HUES64 (cell line): ENCODE measurements around the gene LEKR1.

Experiments
- H3K27ac ChIP-seq: 2 replicates; pipeline ENCODE4 v1.7.0; 2013; ENCODE audit warnings: low read depth, low read length, inconsistent platforms
- H3K27me3 ChIP-seq: 2 replicates; pipeline ENCODE4 v1.6.1; 2013; ENCODE audit warnings: mild to moderate bottlenecking, low read length; ENCODE audit not compliant: insufficient read depth
- H3K36me3 ChIP-seq: 2 replicates; pipeline ENCODE4 v1.6.1; 2013; ENCODE audit warnings: mild to moderate bottlenecking, low read length; ENCODE audit not compliant: insufficient read depth
- H3K4me1 ChIP-seq: 2 replicates; pipeline ENCODE4 v1.6.1; 2013; ENCODE audit warnings: mild to moderate bottlenecking, low read length, moderate library complexity; ENCODE audit not compliant: insufficient read depth
- H3K4me3 ChIP-seq: 2 replicates; pipeline ENCODE4 v1.5.1; 2013; ENCODE audit warnings: mild to moderate bottlenecking, low read length, moderate library complexity
- H3K9ac ChIP-seq: 2 replicates; pipeline ENCODE4 v1.6.1; 2013; ENCODE audit warnings: mild to moderate bottlenecking, low read depth, low read length
- H3K9me3 ChIP-seq: 2 replicates; pipeline ENCODE4 v1.6.1; 2013; ENCODE audit warnings: low read depth, low read length; ENCODE audit not compliant: insufficient read depth
- WGBS: fragments of 150-250, 120-280 bp; methylation state at CpG from one replicate; pipeline ENCODE4 v1.1.7; 2013; ENCODE audit warnings: missing lambda C conversion rate; 5-methylcytosine and 5-hydroxymethylcytosine counted together

The LEKR1 gene

GRCh38 chr3:157059661-157060060 lies 233.5 kb downstream of the LEKR1 start:
- Histone ChIP-seq H3K27ac (no peak overlapping the region), H3K9me3 (no peaks in the 10 kb centered on the region), H3K9ac (no peak overlapping the region), H3K27me3 (peaks cover 26% of the 10 kb centered on the region), H3K4me1 (peaks cover 11% of the 10 kb centered on the region), H3K36me3 (no peaks in the 10 kb centered on the region), H3K4me3 (no peak overlapping the region)

DNA sequence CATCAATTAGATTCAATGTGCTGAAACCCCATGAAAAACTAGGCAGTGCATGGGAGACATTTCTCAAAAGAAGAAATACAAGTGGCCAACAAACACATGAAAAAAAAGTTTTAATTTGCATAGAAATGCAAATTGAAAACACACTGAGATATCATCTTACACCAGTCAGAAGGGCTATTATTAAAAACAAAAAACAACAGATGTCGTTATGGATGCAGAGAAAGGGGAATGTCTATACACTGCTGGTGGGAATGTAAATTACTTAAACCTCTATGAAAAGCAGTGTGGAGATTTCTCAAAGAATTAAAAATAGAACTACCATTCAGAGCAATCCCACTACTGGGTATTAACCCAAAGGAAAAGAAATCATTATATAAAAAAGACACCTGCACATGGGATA lies 235.1 kb downstream of the LEKR1 start:
- 100% methylated on average over 1 of the region's 1 CpG for WGBS
- no peak overlapping the region for H3K27ac ChIP-seq
- no peak overlapping the region for H3K4me3 ChIP-seq
- H3K27me3 ChIP-seq: peaks cover 42% of the 10 kb centered on the region
- H3K36me3 ChIP-seq: no peaks in the 10 kb centered on the region
- H3K9ac ChIP-seq: no peak overlapping the region
- H3K9me3 ChIP-seq: no peaks in the 10 kb centered on the region
- H3K4me1 ChIP-seq: peaks cover 26% of the 10 kb centered on the region

DNA sequence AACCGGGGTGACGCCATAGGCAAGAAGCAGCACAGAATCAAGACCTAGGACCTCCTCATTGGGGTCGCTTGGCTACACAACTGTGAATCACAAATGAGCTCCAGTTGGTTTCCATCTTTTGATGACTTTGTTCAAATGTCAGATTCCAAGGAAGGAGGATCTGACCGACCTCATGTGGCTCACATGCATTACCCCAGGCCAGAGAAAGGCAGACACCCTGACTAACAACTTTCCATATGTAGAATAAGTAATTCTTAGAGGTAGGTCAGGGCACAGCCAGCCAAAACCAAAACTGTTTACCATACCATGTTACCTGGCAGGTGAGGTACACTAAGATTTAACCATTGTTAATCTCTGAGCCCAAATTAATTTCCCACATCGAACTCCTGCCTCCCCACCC lies 237.3 kb downstream of the LEKR1 start:
- H3K27me3 ChIP-seq: peaks cover 55% of the 10 kb centered on the region
- no peak overlapping the region for H3K27ac ChIP-seq
- H3K9me3 ChIP-seq: no peaks in the 10 kb centered on the region
- H3K9ac ChIP-seq: no peak overlapping the region
- no peak overlapping the region for H3K4me3 ChIP-seq
- no peaks in the 10 kb centered on the region for H3K36me3 ChIP-seq
- WGBS: 85% methylated on average over 5 of the region's 5 CpGs
- H3K4me1 ChIP-seq: peaks cover 26% of the 10 kb centered on the region

DNA sequence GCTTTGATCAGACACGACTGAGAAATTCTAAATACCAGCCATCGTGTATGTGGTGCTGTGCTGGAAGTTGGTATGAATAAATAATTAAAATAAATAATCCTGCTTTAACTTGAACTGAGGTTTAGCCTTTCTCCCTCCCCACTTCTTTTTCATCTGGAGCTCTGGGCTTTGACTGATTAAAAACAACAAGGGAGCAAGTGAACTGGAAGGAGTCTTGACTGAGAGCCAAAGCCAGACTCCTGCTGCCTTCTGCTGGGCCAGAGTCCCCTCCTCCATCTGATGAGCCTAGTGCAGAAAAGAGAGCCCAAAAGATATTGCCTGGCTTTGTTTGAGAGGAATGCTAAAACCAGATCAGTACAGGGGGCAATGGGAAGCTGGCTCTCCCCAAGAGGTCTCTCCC lies 237.8 kb downstream of the LEKR1 start:
- H3K36me3 ChIP-seq: no peaks in the 10 kb centered on the region
- H3K4me3 ChIP-seq: no peak overlapping the region
- H3K9ac ChIP-seq: no peak overlapping the region
- 94% methylated on average over 2 of the region's 2 CpGs for WGBS
- peaks cover 55% of the 10 kb centered on the region for H3K27me3 ChIP-seq
- no peaks in the 10 kb centered on the region for H3K9me3 ChIP-seq
- H3K4me1 ChIP-seq: peaks cover 26% of the 10 kb centered on the region
- no peak overlapping the region for H3K27ac ChIP-seq

- no peak overlapping the region for H3K9ac ChIP-seq
- H3K4me3 ChIP-seq: no peak overlapping the region
- no peak overlapping the region for H3K27ac ChIP-seq
- no peaks in the 10 kb centered on the region for H3K9me3 ChIP-seq
- no peaks in the 10 kb centered on the region for H3K36me3 ChIP-seq
- WGBS: 83% methylated on average over 7 of the region's 7 CpGs
- H3K27me3 ChIP-seq: peaks cover 55% of the 10 kb centered on the region
- H3K4me1 ChIP-seq: peaks cover 26% of the 10 kb centered on the region
These were observed 238.2 kb downstream of the LEKR1 start for GRCh38 chr3:157064402-157064801.

DNA sequence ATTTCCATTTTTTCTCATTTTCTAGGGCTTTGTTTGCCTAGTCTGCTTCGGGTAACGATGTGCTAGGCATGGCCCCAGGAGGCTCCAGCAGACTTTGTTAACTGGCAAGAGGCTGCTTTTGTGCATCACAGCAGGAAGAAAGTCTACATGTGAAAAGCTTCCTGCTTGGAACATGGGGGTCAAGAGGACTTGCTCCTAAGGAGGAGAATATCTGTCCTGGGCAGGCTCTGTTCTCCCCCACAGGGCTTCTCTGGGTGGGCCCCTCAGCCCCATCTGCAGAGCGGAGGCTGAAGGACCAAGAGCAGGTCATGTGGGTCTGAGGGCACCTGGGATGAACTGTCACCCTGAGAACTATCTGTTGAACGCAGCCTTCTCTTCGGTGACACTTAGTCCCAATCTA lies 239.0 kb downstream of the LEKR1 start:
- Histone ChIP-seq H3K4me3 (no peak overlapping the region), H3K9me3 (no peaks in the 10 kb centered on the region), H3K27me3 (peaks cover 55% of the 10 kb centered on the region), H3K9ac (no peak overlapping the region), H3K4me1 (peaks cover 26% of the 10 kb centered on the region), H3K36me3 (no peaks in the 10 kb centered on the region), H3K27ac (no peak overlapping the region; the same call in 1 of the 2 replicates)
- 30% methylated on average over 5 of the region's 5 CpGs for WGBS

- Histone ChIP-seq H3K4me3 (no peak overlapping the region), H3K9ac (no peak overlapping the region), H3K27me3 (peaks cover 55% of the 10 kb centered on the region), H3K36me3 (no peaks in the 10 kb centered on the region), H3K4me1 (peaks cover 26% of the 10 kb centered on the region), H3K27ac (no peak overlapping the region), H3K9me3 (no peaks in the 10 kb centered on the region)
- WGBS: 90% methylated on average over 11 of the region's 11 CpGs
These were observed 240.4 kb downstream of the LEKR1 start for GRCh38 chr3:157066335-157067098.

DNA sequence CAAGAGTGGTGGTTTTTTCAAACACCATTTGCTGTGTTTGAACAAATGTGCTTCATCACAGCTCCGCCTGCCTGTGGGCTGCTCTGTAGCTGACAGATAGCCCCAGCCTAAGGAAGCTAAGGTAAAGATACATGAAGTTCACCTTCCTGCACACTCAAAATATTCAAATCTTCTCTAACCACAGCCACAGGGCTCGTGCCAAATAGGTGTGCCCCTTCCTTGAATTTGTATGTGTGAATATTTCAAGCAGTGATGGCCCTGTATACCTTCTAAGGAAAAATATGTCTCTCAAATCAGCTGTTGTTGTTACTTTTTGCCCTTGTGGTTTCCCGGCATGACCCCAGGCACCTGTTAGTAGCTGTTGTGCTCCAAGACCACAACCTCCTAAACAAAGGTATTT lies 241.0 kb downstream of the LEKR1 start:
- Histone ChIP-seq H3K9ac (no peak overlapping the region), H3K9me3 (no peaks in the 10 kb centered on the region), H3K36me3 (no peaks in the 10 kb centered on the region), H3K4me3 (no peak overlapping the region), H3K27ac (no peak overlapping the region), H3K27me3 (peaks cover 54% of the 10 kb centered on the region), H3K4me1 (peaks cover 26% of the 10 kb centered on the region)
- WGBS: 83% methylated on average over 3 of the region's 3 CpGs

- Histone ChIP-seq H3K27ac (no peak overlapping the region), H3K4me1 (peaks cover 17% of the 10 kb centered on the region), H3K9ac (no peak overlapping the region), H3K27me3 (peaks cover 31% of the 10 kb centered on the region), H3K36me3 (no peaks in the 10 kb centered on the region), H3K4me3 (no peak overlapping the region), H3K9me3 (no peaks in the 10 kb centered on the region)
- WGBS: 95% methylated on average over 4 of the region's 4 CpGs
These were observed 243.3 kb downstream of the LEKR1 start for GRCh38 chr3:157069406-157069805.

GRCh38 chr3:157069846-157070677 lies 243.9 kb downstream of the LEKR1 start:
- Histone ChIP-seq H3K9ac (no peak overlapping the region), H3K36me3 (no peaks in the 10 kb centered on the region), H3K9me3 (no peaks in the 10 kb centered on the region), H3K4me1 (peaks cover 11% of the 10 kb centered on the region), H3K27ac (no peak overlapping the region), H3K27me3 (peaks cover 24% of the 10 kb centered on the region), H3K4me3 (no peak overlapping the region)
- whole genome bisulfite sequencing: 77% methylated on average over 7 of the region's 7 CpGs

GRCh38 chr3:157070678-157070999 lies 244.5 kb downstream of the LEKR1 start:
- no peak overlapping the region for H3K4me3 ChIP-seq
- peaks cover 7% of the 10 kb centered on the region for H3K4me1 ChIP-seq
- no peaks in the 10 kb centered on the region for H3K9me3 ChIP-seq
- no peak overlapping the region for H3K9ac ChIP-seq
- peaks cover 19% of the 10 kb centered on the region for H3K27me3 ChIP-seq
- H3K27ac ChIP-seq: no peak overlapping the region
- 90% methylated on average over 2 of the region's 2 CpGs for WGBS
- no peaks in the 10 kb centered on the region for H3K36me3 ChIP-seq
